ENCODE measurements around the gene WRAP73. TPM values are rescaled to one million over a fixed set of nuclear protein-coding genes. Genes with fewer than 3 reads are reported as not detected.

The WRAP73 gene
- total RNA-seq, 2 donors from 2014 or later = 22.1 to 24.9 TPM

DNA sequence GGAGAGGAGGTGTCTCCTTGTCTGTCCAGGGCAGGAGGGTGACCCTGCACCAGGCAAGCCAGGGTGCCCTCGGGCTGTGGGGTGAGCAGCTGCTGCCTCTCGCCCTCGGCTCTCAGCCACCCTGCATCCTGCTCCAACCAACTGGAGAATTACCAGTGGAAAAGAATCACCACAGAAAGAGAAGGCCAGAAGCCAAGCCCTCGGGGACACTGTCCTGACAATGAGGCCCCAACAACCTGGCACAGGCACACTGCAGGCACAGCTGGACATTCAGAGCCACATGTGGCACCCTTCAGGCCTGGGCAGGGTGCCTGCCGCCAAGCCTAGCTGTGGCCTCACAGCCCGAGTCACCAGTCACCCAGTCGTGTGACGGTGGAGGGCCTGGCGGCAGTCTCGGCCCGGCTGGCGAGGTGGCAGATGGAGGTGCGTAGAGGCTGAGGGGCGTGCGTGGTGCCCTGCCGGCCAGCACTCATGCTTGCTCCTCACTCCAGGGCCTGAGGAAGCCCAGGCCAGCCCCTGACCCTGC is 50.6 kb downstream of the WRAP73 start:
- Histone ChIP-seq H3K4me1 (ENCODE audit: control insufficient read depth in 1 of 2, low read depth in 2 of 2) (no peaks in the 10 kb centered on the region), H3K4me3 (no peak overlapping the region), H3K27ac (no peak overlapping the region), H3K9me3 (no peaks in the 10 kb centered on the region), H3K27me3 (replicated peaks; ENCODE audit: insufficient read depth) (no peaks in the 10 kb centered on the region), H3K36me3 (no peaks in the 10 kb centered on the region)
- ATAC-seq (ENCODE audit: insufficient number of reproducible peaks, low FRiP score, low read depth) (no peak), DNase-seq (ENCODE audit: low spot score) (no peak)
- no peak for TF ChIP-seq CTCF (IDR thresholded peaks at IDR 0.05)

GRCh38 chr1:3598522-3599285 is 51.2 kb downstream of the WRAP73 start:
- Histone ChIP-seq H3K36me3 (no peaks in the 10 kb centered on the region), H3K27me3 (replicated peaks; ENCODE audit: insufficient read depth) (no peaks in the 10 kb centered on the region), H3K4me1 (ENCODE audit: control insufficient read depth in 1 of 2, low read depth in 2 of 2) (no peaks in the 10 kb centered on the region), H3K9me3 (no peaks in the 10 kb centered on the region), H3K27ac (no peak overlapping the region), H3K4me3 (no peak overlapping the region)
- TF ChIP-seq CTCF (IDR thresholded peaks at IDR 0.05) = no peak
- no peak for DNase-seq (ENCODE audit: low spot score)
- ATAC-seq (ENCODE audit: insufficient number of reproducible peaks, low FRiP score, low read depth) = no peak

DNA sequence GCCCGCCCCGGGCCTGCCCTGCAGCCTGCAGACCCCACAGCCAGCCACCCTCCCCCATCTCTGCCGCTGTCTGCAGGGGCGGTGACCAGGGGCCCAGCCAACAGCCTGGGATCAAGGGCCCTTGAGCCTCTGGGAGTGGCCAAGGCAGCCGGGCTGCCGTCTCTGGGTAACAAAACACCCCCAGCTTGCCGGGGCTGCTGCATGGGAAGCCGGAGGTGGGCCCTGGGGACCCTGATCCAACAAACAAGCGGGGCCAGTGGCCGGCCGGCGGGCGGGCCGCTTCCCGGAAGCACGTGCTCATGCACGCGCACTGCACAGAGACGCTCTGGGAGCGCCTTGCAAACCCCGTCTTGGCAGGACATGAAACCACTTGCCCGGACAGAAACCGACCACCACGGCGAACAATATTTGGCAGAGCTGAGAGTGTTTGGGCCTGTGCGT is 51.8 kb downstream of the WRAP73 start:
- Histone ChIP-seq H3K36me3 (no peaks in the 10 kb centered on the region), H3K27ac (no peak overlapping the region), H3K4me1 (ENCODE audit: control insufficient read depth in 1 of 2, low read depth in 2 of 2) (no peaks in the 10 kb centered on the region), H3K9me3 (no peaks in the 10 kb centered on the region), H3K4me3 (no peak overlapping the region), H3K27me3 (replicated peaks; ENCODE audit: insufficient read depth) (no peaks in the 10 kb centered on the region)
- DNase-seq (ENCODE audit: low spot score) (no peak), ATAC-seq (ENCODE audit: insufficient number of reproducible peaks, low FRiP score, low read depth) (no peak)
- TF ChIP-seq CTCF (IDR thresholded peaks at IDR 0.05) = no peak

GRCh38 chr1:3597599-3597964 is 52.3 kb downstream of the WRAP73 start:
- Histone ChIP-seq H3K4me1 (ENCODE audit: control insufficient read depth in 1 of 2, low read depth in 2 of 2) (no peaks in the 10 kb centered on the region), H3K4me3 (no peak overlapping the region), H3K9me3 (no peaks in the 10 kb centered on the region), H3K27ac (no peak overlapping the region), H3K27me3 (replicated peaks; ENCODE audit: insufficient read depth) (no peaks in the 10 kb centered on the region), H3K36me3 (no peaks in the 10 kb centered on the region)
- ATAC-seq (ENCODE audit: insufficient number of reproducible peaks, low FRiP score, low read depth) = no peak
- DNase-seq (ENCODE audit: low spot score) = no peak
- TF ChIP-seq CTCF (IDR thresholded peaks at IDR 0.05) = no peak

- no peaks in the 10 kb centered on the region for H3K27me3 ChIP-seq (replicated peaks; ENCODE audit: insufficient read depth)
- H3K36me3 ChIP-seq = no peaks in the 10 kb centered on the region
- no peak overlapping the region for H3K27ac ChIP-seq
- no peak for TF ChIP-seq CTCF (IDR thresholded peaks at IDR 0.05)
- no peaks in the 10 kb centered on the region for H3K4me1 ChIP-seq (ENCODE audit: control insufficient read depth in 1 of 2, low read depth in 2 of 2)
- DNase-seq (ENCODE audit: low spot score) = no peak
- no peaks in the 10 kb centered on the region for H3K9me3 ChIP-seq
- no peak overlapping the region for H3K4me3 ChIP-seq
- ATAC-seq (ENCODE audit: insufficient number of reproducible peaks, low FRiP score, low read depth) = no peak
These were observed 53.0 kb downstream of the WRAP73 start for GRCh38 chr1:3596663-3597598.

Data from thoracic aorta (tissue), 2 donors.